ENCODE results near the gene LLGL2. TPM values are rescaled to one million over a fixed set of nuclear protein-coding genes. Genes with fewer than 3 reads are reported as not detected.

The LLGL2 gene
- total and polyA plus RNA-seq, 2 experiments from 2014 or later, result 35.2 to 40.3 TPM

- Histone ChIP-seq H3K4me3 (no peak overlapping the region), H3K9me3 (ENCODE audit: low read depth) (no peaks in the 10 kb centered on the region), H3K27me3 (no peaks in the 10 kb centered on the region), H3K4me1 (ENCODE audit: low read depth) (no peaks in the 10 kb centered on the region), H3K36me3 (peaks cover 9% of the 10 kb centered on the region), H3K27ac (no peak overlapping the region)
- TF ChIP-seq CTCF (IDR thresholded peaks at IDR 0.05; ENCODE audit: low read depth, low read length), result no peak
- DNase-seq (ENCODE audit: low read depth in 1 of 2, low spot score in 1 of 2), result no peak
Measured at GRCh38 chr17:75490173-75490743, 35.2 kb upstream of the LLGL2 start.

- Histone ChIP-seq H3K36me3 (peaks cover 9% of the 10 kb centered on the region), H3K4me1 (ENCODE audit: low read depth) (no peaks in the 10 kb centered on the region), H3K27me3 (no peaks in the 10 kb centered on the region), H3K9me3 (ENCODE audit: low read depth) (no peaks in the 10 kb centered on the region), H3K4me3 (no peak overlapping the region), H3K27ac (no peak overlapping the region)
- TF ChIP-seq CTCF (IDR thresholded peaks at IDR 0.05; ENCODE audit: low read depth, low read length), result no peak
- no peak for DNase-seq (ENCODE audit: low read depth in 1 of 2, low spot score in 1 of 2)
Measured at GRCh38 chr17:75490953-75491649, 34.4 kb upstream of the LLGL2 start.

GRCh38 chr17:75491680-75492079 lies 33.8 kb upstream of the LLGL2 start:
- no peak for TF ChIP-seq CTCF (IDR thresholded peaks at IDR 0.05; ENCODE audit: low read depth, low read length)
- H3K9me3 ChIP-seq (ENCODE audit: low read depth), result no peaks in the 10 kb centered on the region
- no peak overlapping the region for H3K27ac ChIP-seq
- H3K4me3 ChIP-seq, result no peak overlapping the region
- H3K4me1 ChIP-seq (ENCODE audit: low read depth), result no peaks in the 10 kb centered on the region
- no peaks in the 10 kb centered on the region for H3K27me3 ChIP-seq
- peaks cover 9% of the 10 kb centered on the region for H3K36me3 ChIP-seq
- no peak for DNase-seq (ENCODE audit: low read depth in 1 of 2, low spot score in 1 of 2)

GRCh38 chr17:75492555-75493168 lies 32.8 kb upstream of the LLGL2 start:
- no peak overlapping the region for H3K4me3 ChIP-seq
- H3K27ac ChIP-seq, result no peak overlapping the region
- no peak for TF ChIP-seq CTCF (IDR thresholded peaks at IDR 0.05; ENCODE audit: low read depth, low read length)
- no peak for DNase-seq (ENCODE audit: low read depth in 1 of 2, low spot score in 1 of 2)
- no peaks in the 10 kb centered on the region for H3K9me3 ChIP-seq (ENCODE audit: low read depth)
- H3K36me3 ChIP-seq, result peaks cover 9% of the 10 kb centered on the region
- H3K4me1 ChIP-seq (ENCODE audit: low read depth), result no peaks in the 10 kb centered on the region
- no peaks in the 10 kb centered on the region for H3K27me3 ChIP-seq

- Histone ChIP-seq H3K27me3 (no peaks in the 10 kb centered on the region), H3K36me3 (peaks cover 11% of the 10 kb centered on the region), H3K4me1 (ENCODE audit: low read depth) (no peaks in the 10 kb centered on the region), H3K4me3 (no peak overlapping the region), H3K9me3 (ENCODE audit: low read depth) (no peaks in the 10 kb centered on the region), H3K27ac (no peak overlapping the region)
- TF ChIP-seq CTCF (IDR thresholded peaks at IDR 0.05; ENCODE audit: low read depth, low read length), result no peak
- DNase-seq (ENCODE audit: low read depth in 1 of 2, low spot score in 1 of 2), result no peak
Measured at GRCh38 chr17:75493476-75494129, 31.9 kb upstream of the LLGL2 start.

Measured in cardiac muscle cell (in vitro differentiated cells and primary cell).